ENCODE data around the gene RABGAP1L.
"Not testable (repeated sequence)": the region's sequence is repeated elsewhere in the genome, so short reads cannot be mapped to it uniquely, and the experiment has no call there.

Gene RABGAP1L

DNA sequence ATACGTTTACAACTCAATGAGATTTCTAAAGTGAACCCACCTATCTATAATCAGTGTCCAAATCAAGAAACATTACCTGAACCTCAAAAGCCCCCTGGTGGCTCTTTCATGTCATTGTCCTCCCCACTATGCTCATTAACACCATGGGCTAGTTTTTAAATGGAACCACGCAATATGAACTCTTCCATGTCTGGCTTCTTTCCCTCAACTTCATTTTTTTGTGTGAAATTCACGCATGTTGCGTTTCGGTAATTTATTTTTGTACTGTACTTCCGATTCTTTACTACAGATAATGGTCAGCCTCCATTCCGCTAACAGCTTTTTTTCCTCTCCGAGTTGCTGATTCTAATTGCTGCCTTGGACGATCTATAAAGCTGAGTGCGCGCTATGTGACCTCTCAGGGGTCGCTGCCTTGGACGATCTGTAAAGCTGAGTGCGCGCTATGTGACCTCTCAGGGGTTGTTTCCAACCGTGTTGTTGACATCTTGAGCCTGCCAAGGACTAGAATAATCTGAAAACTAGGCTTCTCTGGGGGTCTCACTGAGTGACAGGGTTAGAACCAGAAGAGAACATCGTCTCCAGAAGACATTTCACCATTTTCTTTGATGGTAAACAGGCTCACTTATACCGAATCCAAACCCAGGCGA, 839.4 kb downstream of the RABGAP1L start:
- peak; percentile 80 to 85 for DNase-seq
- TF ChIP-seq GATA1 (IDR thresholded peaks at IDR 0.05; ENCODE audit: low read depth, low read length): no peak
- TF ChIP-seq POLR2A (IDR thresholded peaks at IDR 0.05; ENCODE audit: low read length): no peak

DNA sequence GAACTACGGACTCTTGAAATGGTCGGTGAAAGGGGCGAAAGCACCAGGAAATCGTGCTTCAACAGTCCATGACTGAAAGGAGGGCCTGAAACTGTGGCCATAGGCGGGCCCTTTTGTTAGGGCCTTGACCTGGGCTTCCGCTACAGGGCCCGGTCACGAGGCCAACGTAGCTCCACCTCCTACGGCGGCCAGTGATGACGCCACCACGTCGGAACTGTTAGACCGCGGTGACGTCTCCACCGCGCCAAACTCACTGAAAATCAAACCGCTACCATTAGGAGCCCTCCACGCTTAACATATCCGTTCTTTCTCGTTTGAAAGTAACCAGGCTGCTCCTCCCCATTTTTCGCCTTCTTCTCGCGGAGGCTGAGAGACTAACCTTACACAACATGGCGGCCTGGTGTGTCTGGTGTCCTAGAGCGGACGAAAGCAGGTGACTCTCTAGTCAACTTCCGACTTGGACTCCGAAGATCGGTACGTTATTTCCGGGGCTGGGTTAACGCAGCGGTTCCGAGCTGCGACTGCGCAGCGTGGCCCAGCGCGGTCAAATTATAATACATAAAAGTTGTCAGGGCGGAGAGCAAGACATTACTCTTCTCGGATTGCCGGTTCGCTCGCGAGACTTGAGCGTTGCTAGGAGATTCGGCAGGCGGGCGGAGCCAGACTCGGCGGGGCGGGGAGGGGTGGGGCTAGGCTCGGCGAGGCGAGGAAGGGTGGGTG, 840.1 kb downstream of the RABGAP1L start:
- peak; percentile 99 for DNase-seq
- TF ChIP-seq GATA1 (IDR thresholded peaks at IDR 0.05; ENCODE audit: low read depth, low read length) (no peak), POLR2A (IDR thresholded peaks at IDR 0.05; ENCODE audit: low read length) (peak; percentile 99)

DNA sequence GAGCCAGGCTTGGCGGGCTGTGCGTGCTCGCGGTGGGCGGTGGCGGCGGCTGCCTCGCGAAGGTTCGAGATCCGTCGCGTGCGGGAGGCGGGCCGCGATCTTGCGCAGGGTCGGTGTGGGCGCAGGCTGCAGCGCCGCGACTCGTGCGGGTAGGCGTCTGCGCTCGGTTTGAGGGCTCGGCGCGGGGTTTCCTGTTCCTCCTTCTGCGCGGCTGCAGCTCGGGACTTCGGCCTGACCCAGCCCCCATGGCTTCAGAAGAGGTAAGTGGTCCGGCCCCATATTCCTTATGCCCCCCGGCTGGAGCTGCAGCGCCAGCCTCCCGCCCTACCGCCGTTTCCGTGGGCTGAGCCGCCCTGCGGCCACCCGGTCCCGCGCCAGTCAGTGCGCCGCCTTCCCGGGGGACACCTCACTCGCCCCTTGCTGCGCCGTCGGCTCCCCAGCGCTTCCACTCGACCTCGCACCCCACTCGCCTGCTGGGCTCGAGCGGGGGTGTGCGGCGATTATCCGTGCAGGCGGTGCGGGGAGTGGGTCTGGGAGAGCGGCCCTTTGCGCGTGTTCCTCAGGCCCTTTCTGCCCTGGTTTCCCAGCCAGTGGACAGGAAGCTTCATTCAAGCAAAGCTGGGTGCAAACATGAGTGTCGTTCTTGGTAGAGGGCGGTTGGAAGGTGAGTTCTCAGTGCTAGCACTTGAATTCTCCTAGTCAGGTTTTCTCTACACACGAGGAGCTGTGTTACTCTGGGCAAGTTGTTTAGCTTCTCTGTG, 840.8 kb downstream of the RABGAP1L start, which contains the start of gene CACYBP:
Gene CACYBP (plus strand): TSS at position 12 of the 761 bp plus-strand sequence. CDS start 234 bp downstream, at position 246.
- TF ChIP-seq GATA1 (IDR thresholded peaks at IDR 0.05; ENCODE audit: low read depth, low read length) (no peak), POLR2A (IDR thresholded peaks at IDR 0.05; ENCODE audit: low read length) (no peak)
- DNase-seq: no peak

DNA sequence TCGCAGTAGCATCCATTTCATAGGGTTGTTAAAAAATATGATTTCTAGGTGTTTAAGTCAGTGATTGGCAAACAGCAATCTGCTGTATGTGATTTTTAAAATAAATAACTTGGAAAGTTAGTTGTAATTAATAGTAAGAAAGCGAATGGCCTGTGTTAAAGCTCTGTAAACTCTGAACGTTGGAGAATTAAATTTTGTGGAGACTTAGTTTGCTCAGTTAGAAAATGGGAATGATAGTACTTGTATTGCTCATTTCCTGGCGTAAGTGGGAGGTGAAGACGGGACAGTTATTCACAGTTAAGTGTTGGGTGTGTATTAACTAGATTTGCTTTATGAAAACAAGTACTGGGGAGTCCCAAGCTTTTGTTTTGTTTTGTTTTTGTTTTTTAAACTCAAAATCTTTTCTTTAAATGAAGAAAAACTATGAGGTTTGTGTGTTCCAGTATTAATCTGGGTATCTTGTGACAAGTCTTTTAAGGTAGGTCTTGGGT, 841.4 kb downstream of the RABGAP1L start:
- peak; percentile 38 to 59 for DNase-seq
- TF ChIP-seq POLR2A (IDR thresholded peaks at IDR 0.05; ENCODE audit: low read length) (no peak), GATA1 (IDR thresholded peaks at IDR 0.05; ENCODE audit: low read depth, low read length) (no peak)

DNA sequence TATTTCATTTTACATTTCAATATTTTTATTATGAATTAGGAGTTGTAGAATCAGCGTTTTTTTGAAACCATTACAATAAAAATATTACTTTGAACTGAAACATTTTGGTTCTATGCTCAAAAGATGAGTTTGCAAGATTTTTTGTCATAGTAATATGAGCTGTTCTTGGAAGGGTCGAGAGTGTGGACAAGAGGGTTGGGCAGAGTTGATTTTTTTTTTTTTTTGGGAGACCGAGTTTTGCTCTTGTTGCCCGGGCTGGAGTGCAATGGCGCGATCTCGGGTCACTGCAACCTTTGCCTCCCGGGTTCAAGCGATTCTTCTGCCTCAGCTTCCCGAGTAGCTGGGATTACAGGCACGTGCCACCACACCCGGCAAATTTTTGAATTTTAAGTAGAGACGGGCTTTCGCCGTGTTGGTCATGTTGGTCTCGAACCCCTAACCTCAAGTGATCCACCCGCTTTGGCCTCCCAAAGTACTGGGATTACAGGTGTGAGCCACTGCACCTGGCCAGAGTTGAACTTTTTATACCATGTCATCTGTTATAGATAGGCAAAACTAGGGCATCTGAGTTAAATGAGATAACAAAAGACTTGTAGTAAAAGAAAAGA, 843.7 kb downstream of the RABGAP1L start:
- TF ChIP-seq POLR2A (IDR thresholded peaks at IDR 0.05; ENCODE audit: low read length) (no peak), GATA1 (IDR thresholded peaks at IDR 0.05; ENCODE audit: low read depth, low read length) (no peak)
- DNase-seq: peak in 1 of 2 experiments; percentile 14

DNA sequence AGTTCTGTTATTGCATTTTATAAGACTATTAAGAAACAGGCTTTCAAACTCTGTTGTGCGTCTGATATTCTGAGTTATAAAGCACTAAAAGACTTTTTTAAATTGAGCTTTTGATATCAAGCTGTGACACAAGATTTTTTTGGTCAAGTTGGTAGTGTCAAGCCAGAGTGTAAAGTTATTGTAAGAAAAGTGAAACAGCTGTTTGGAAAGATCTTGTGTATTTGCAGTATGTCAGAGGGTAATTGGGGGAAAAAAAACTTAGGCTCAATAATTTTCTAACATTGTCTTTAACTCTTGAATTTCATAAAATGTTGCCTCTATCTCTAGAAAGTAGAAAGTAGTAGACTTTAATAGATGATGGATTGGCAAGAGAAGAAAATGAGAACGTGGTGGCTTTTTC, 844.2 kb downstream of the RABGAP1L start:
- DNase-seq: peak in 1 of 2 experiments; percentile 5
- TF ChIP-seq GATA1 (IDR thresholded peaks at IDR 0.05; ENCODE audit: low read depth, low read length) (no peak), POLR2A (IDR thresholded peaks at IDR 0.05; ENCODE audit: low read length) (no peak)

DNA sequence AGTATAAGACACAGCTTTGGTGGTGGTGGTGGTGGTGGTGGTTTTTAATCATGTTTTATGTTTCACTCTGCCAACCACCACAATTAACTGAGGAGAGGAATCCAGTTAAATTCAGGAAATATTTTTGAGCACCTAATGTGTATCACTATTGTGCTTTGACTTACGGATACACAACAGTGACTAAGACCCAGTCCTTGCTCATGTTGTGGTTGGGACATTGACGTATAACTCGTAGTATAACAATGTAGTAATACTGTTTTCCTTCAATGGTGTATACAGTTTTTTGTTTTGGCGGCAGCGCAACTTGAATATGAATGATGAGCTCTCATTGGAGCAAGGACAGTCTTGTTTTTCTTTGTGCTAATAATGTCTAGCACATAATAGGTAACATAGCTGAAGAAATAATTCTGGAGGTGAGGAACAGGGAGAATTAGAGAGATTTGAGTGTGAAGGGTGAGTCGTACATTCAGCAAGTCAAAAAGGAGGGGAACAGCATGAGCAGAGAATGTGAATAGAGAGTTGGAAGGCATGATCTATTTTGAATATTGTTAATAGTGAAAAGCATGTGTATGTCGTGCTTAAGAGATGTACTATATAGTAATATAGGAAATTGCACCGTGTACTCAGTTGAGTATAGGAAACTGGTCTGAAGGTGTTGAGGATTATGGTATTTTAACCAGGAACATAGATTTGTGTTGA, 845.9 kb downstream of the RABGAP1L start:
- DNase-seq: no peak
- no peak for TF ChIP-seq POLR2A (IDR thresholded peaks at IDR 0.05; ENCODE audit: low read length)
- TF ChIP-seq GATA1 (IDR thresholded peaks at IDR 0.05; ENCODE audit: low read depth, low read length): no peak

DNA sequence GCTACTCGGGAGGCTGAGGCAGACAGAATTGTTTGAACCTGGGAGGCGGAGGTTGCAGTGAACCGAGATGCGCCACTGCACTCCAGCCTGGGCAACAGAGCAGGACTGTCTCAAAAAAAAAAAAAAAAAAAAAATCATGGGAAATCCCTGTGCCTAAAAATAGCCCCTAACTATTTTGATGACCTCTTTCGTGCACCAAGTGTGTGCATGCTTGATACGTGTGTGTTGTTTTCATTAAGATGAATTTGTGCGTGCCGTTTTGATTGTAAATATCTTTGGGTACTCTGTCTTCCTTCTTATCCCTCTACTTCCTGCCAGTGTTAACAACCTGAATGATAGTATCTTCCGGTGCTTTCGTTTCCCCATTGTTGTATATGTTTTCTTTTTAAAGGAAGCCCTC, 850.2 kb downstream of the RABGAP1L start:
- TF ChIP-seq POLR2A (IDR thresholded peaks at IDR 0.05; ENCODE audit: low read length): no peak
- DNase-seq: no peak

DNA sequence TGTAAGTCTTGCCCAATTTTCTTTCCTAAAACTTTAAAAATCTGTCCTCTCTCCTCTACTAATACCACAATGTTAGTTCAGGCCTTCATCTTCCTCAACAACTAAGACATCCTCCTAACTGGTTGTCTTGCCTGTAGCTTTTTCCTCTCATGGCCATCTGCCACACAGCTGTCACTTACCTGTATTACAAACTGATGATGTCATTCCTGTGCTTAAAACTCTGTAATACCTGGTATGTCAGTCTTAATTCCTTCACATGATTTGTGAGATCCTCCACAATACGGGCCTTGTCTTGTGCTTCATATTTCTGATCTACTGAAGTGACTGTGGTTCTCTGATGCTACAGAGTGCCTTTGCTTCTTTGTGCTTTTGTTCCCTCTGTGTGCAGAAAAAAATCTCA, 854.1 kb downstream of the RABGAP1L start:
- TF ChIP-seq POLR2A (IDR thresholded peaks at IDR 0.05; ENCODE audit: low read length): no peak
- no peak for TF ChIP-seq GATA1 (IDR thresholded peaks at IDR 0.05; ENCODE audit: low read depth, low read length)
- DNase-seq: no peak

DNA sequence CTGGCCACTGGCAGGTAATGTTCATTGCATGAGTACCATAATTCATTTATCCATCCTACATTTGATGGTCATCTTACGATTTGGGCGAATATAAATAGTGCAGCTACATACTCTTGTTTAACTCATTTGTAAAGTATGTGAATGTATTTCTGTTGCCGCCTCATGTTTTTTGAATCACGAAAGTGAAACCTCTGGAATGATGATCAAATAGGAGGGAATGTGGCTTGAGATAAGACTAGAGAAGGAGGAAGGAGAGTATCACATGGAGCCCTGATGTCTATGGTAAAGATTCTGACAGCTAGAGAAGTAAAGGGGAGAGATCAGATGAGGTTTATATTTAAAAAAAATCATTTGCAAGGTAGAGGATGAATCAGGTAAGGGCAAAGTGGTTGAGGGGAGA, 855.9 kb downstream of the RABGAP1L start:
- DNase-seq: no peak
- no peak for TF ChIP-seq POLR2A (IDR thresholded peaks at IDR 0.05; ENCODE audit: low read length)
- no peak for TF ChIP-seq GATA1 (IDR thresholded peaks at IDR 0.05; ENCODE audit: low read depth, low read length)

DNA sequence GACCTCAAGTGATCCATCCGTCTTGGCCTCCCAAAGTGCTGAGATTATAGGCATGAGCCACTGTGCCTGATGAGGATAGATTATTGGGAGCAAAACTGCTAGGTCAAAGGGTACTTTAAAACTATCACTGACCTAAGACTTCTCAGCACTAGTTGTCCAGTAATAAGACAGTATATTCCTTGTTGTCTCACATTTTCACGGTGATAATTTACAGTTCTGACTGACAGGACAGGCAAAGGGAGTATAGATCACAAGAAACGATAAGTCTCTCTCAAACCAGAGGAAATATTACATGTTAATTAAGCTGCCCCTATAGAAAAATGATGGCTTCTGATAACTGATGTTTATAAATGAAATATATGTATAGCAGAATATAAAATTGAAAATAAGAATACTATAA, 860.2 kb downstream of the RABGAP1L start:
- DNase-seq: no peak
- TF ChIP-seq POLR2A (IDR thresholded peaks at IDR 0.05; ENCODE audit: low read length) (no peak), GATA1 (IDR thresholded peaks at IDR 0.05; ENCODE audit: low read depth, low read length) (no peak)

DNA sequence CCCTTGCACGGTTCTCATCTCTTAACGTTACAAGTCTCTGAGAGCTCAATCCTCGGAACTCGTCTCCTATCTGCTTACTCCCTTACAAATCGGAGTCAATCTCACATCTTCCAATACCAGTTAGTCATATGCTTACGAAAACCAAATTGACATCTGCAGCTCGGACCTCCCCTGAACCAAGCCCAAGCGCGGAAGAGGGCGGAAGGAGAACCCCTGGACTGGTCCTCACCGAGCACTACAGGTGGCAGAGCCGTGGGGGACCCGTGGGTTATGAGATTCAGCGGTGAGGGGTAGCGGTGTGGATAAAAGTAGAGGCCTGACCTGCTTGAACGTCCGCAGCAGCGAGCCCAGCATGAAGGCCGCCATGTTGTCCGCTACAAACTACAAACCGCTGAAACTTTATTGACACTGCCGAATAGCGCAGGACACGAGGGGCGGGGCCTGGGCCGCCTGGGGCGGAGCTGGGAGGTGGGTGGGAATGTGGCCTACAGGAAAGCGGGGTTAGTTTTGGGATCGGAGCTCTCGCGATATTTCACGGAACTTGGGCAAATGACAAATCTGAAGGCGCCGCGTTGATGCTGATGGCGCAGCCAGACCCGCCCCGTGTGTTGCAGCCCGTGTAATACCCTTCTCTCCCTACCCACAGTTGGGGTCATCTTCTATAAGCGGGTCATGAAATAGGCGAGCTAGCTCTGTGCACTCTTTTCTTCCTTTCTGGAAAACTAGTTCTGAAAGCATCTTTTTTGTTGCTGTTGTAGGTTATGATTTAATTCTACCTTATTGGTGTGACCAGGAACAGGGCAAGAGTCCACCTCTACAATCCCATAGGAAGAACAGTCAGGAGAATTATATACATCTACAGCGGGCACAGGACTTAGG, 864.0 kb downstream of the RABGAP1L start, which contains the start of gene MRPS14:
Gene MRPS14 (minus strand): TSS at position 383 of the 879 bp plus-strand sequence. CDS start 17 bp downstream, at position 366.
- TF ChIP-seq GATA1 (IDR thresholded peaks at IDR 0.05; ENCODE audit: low read depth, low read length) (no peak), POLR2A (IDR thresholded peaks at IDR 0.05; ENCODE audit: low read length) (peak; percentile 91)
- DNase-seq: peak; percentile 99

DNA sequence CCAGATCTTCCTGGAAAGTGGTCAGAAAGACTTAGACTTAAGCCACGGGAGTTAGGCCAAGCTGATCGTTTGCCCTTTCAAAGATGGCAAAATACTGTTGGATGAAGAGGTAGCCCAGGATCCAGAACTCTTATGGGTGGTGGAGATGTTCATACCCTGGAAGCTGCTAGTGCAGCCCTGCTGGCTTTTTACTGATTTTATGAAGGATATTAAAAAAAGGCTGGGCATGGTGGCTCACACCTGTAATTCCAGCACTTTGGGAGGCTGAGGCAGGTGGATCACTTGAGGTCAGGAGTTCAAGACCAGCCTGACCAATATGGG, 864.6 kb downstream of the RABGAP1L start:
- not testable (repeated sequence) for DNase-seq

Measured in erythroblast (primary cell).